GM12878 (cell line): Measurements from ENCODE around the gene MRPL38. TPM values are rescaled to one million over a fixed set of nuclear protein-coding genes. Genes with fewer than 3 reads are reported as not detected.

ENCODE experiments used
- ATAC-seq: fragments of 200-7000 bp; cut with Tn5 transposase; 3 replicates; pipeline ENCODE4 v1.9.1; 2020; ENCODE audit warnings: mild to moderate bottlenecking, moderate library complexity
- BruUV-seq: library from RNA; stranded (reverse); fragments of 400-500 nt; replicated peaks from 2 replicates; lab custom pipeline; 2021; lab: Mats Ljungman, UMichigan
- CTCF ChIA-PET: fragments of 300-600 bp; sonication (Branson Sonifier 250); formaldehyde crosslinking; extraction: SDS; loops from one replicate; lab custom pipeline; 2021; ENCODE audit warnings: inconsistent platforms; lab: Yijun Ruan, JAX
- POLR2A ChIA-PET: fragments of 350-600 bp; formaldehyde crosslinking; extraction: SDS; loops from one replicate; lab custom pipeline; 2021; ENCODE audit warnings: inconsistent platforms; lab: Charles Lee
- RAD21 ChIA-PET: fragments of 300-600 bp; sonication (Branson Sonifier 250); formaldehyde crosslinking; loops from one replicate; lab custom pipeline; 2023; ENCODE audit warnings: antibody characterized with exemption; ENCODE audit not compliant: unreplicated experiment; lab: Charles Lee
- SMC1A ChIA-PET: fragments of 300-600 bp; sonication (Branson Sonifier 250); formaldehyde crosslinking; loops from one replicate; lab custom pipeline; 2023; ENCODE audit not compliant: unreplicated experiment, uncharacterized antibody; lab: Charles Lee
- DNase-seq: peaks from one replicate; pipeline ENCODE4 v3.0.0-alpha.2; 2011; ENCODE audit warnings: low read depth, low spot score
- FAIRE-seq: peaks from 3 replicates; lab custom pipeline; 2011; peaks lifted over from hg19 to GRCh38; lab: Jason Lieb, UNC
- H2AFZ ChIP-seq: 2 replicates; pipeline ENCODE4 v1.6.0; 2011; ENCODE audit warnings: low read depth, low read length, control low read depth; ENCODE audit not compliant: control insufficient read depth
- H3K27ac ChIP-seq: 2 replicates; pipeline ENCODE4 v1.5.1; 2011; ENCODE audit warnings: control low read depth; ENCODE audit not compliant: control insufficient read depth, insufficient read depth
- H3K27me3 ChIP-seq, 2 experiments: replicated peaks in 1 of 2; 2 replicates each; pipeline versions ENCODE4 v1.6.0 to v1.6.1; 2011; ENCODE audit warnings: low read length in 1 of 2; ENCODE audit not compliant: control insufficient read depth in 2 of 2, insufficient read depth in 2 of 2
- H3K36me3 ChIP-seq, 2 experiments: 2 replicates each; pipeline ENCODE4 v1.5.1; 2011; ENCODE audit warnings: low read length in 1 of 2; ENCODE audit not compliant: control insufficient read depth in 2 of 2, insufficient read depth in 2 of 2
- H3K4me1 ChIP-seq: 2 replicates; pipeline ENCODE4 v1.6.1; 2011; ENCODE audit warnings: mild to moderate bottlenecking, low read length, moderate library complexity, mixed read lengths; ENCODE audit not compliant: control insufficient read depth, insufficient read depth
- H3K4me2 ChIP-seq: 2 replicates; pipeline ENCODE4 v1.6.0; 2011; ENCODE audit warnings: control low read depth; ENCODE audit not compliant: control insufficient read depth, insufficient read depth
- H3K4me3 ChIP-seq: fragments of 200-600 bp; sonication (generic); 2 replicates; pipeline ENCODE4 v1.5.1; 2016
- H3K79me2 ChIP-seq: 2 replicates; pipeline ENCODE4 v1.6.0; 2011; ENCODE audit warnings: low read length; ENCODE audit not compliant: control insufficient read depth, insufficient read depth
- H3K9ac ChIP-seq: 2 replicates; pipeline ENCODE4 v1.8.0; 2011; ENCODE audit warnings: low read length, control low read depth, mixed read lengths; ENCODE audit not compliant: control insufficient read depth, insufficient read depth
- H3K9me3 ChIP-seq: replicated peaks from 3 replicates; pipeline ENCODE4 v1.5.1; 2011; ENCODE audit warnings: mild to moderate bottlenecking, low read length; ENCODE audit not compliant: control insufficient read depth, insufficient read depth
- H4K20me1 ChIP-seq: 2 replicates; pipeline ENCODE4 v1.6.0; 2011; ENCODE audit not compliant: control insufficient read depth, insufficient read depth
- BACH1 ChIP-seq: fragments of 450-650 bp; IDR thresholded peaks from 2 replicates; pipeline ENCODE4 v1.6.1; 2017; ENCODE audit warnings: mild to moderate bottlenecking, borderline replicate concordance
- BHLHE40 ChIP-seq, 2 experiments: fragments of 450-650 bp in 1 of 2; IDR thresholded peaks; 2 replicates each; pipeline ENCODE4 v1.6.1; 2011 to 2017; ENCODE audit warnings: low read depth in 2 of 2, borderline replicate concordance in 1 of 2, improper control_type of control experiment in 1 of 2, low read length in 1 of 2, mild to moderate bottlenecking in 1 of 2
- JUND ChIP-seq: IDR thresholded peaks from 2 replicates; pipeline ENCODE4 v1.6.1; 2012; ENCODE audit warnings: low read depth, mild to moderate bottlenecking, low read length, improper control_type of control experiment, moderate library complexity
- LARP7 ChIP-seq: fragments of 450-650 bp; IDR thresholded peaks from 2 replicates; pipeline ENCODE4 v1.6.1; 2017; ENCODE audit warnings: mild to moderate bottlenecking
- RB1 ChIP-seq: fragments of 450-650 bp; formaldehyde crosslinking; IDR thresholded peaks from 2 replicates; pipeline ENCODE4 v1.6.1; 2017; ENCODE audit warnings: mild to moderate bottlenecking, borderline replicate concordance
- RUNX3 ChIP-seq: IDR thresholded peaks from 2 replicates; pipeline ENCODE4 v1.6.1; 2012; ENCODE audit warnings: low read length, inconsistent platforms
- WGBS: methylation state at CpG from one replicate; pipeline ENCODE4 v1.1.6; 2016; ENCODE audit warnings: low lambda C conversion rate; ENCODE audit not compliant: insufficient replicate concordance, insufficient coverage; ENCODE audit errors: missing lambda C conversion rate; 5-methylcytosine and 5-hydroxymethylcytosine counted together
- in situ Hi-C: fragments of 300-500 bp; cut with MboI; formaldehyde crosslinking; loops from 9 replicates; pipeline ENCODE4 v1.14.3; 2018; ENCODE audit warnings: mixed read lengths
- intact Hi-C: fragments of 100-400 bp; cut with micrococcal nuclease; formaldehyde crosslinking; loops from one replicate; pipeline ENCODE4 v1.14.2; 2022; ENCODE audit not compliant: unreplicated experiment
- polyA plus RNA-seq, 11 experiments: library from polyadenylated mRNA; depleted of rRNA in 4 of 11; unstranded in 6 of 11; stranded (reverse) in 5 of 11; fragments of >200 nt; fragmentation: Nextera tagmentation in 4 of 11; fragmentation: Illumina TruSeq in 1 of 11; extraction: Ambion mirVana in 4 of 11; extraction: Trizol in 1 of 11; gene quantifications; 1 replicate in 1 of 11; 2 replicates in 10 of 11; pipeline versions ENCODE4 v1.2.1 to v1.2.3, GENCODE V29; 2011 to 2016; ENCODE audit warnings: inconsistent platforms in 2 of 11, missing spikeins in 2 of 11, low read depth in 1 of 11
- total RNA-seq, 4 experiments: library from RNA; depleted of rRNA in 3 of 4; stranded (reverse); fragments of >200 nt in 3 of 4; fragmentation: Illumina TruSeq in 1 of 4; extraction: Trizol in 1 of 4; gene quantifications; 2 replicates each; pipeline versions ENCODE4 v1.2.1 to v1.2.3, GENCODE V29; 2013 to 2021
- TF ChIP-seq, protein P1 (sequence below): fragments of 450-650 bp; IDR thresholded peaks from 2 replicates; pipeline ENCODE4 v1.6.1; 2017; ENCODE audit warnings: antibody characterized with exemption, mild to moderate bottlenecking, moderate library complexity
- TF ChIP-seq, protein P2 (sequence below): fragments of 450-650 bp; IDR thresholded peaks from 2 replicates; pipeline ENCODE4 v1.6.1; 2016; ENCODE audit warnings: mild to moderate bottlenecking
- TF ChIP-seq, protein P3 (sequence below): fragments of 450-650 bp; IDR thresholded peaks from 2 replicates; pipeline ENCODE4 v1.6.1; 2017; ENCODE audit warnings: mild to moderate bottlenecking, moderate library complexity
- TF ChIP-seq, protein P4 (sequence below): fragments of 450-650 bp; IDR thresholded peaks from 2 replicates; pipeline ENCODE4 v1.6.1; 2017; ENCODE audit warnings: mild to moderate bottlenecking, moderate library complexity

MRPL38 gene
- total and polyA plus RNA-seq, 10 of the 15 experiments (the other 5 are each of a cell fraction or from before 2014, with no cell fraction given) = 6.6 to 205 (median 53.1) TPM

DNA sequence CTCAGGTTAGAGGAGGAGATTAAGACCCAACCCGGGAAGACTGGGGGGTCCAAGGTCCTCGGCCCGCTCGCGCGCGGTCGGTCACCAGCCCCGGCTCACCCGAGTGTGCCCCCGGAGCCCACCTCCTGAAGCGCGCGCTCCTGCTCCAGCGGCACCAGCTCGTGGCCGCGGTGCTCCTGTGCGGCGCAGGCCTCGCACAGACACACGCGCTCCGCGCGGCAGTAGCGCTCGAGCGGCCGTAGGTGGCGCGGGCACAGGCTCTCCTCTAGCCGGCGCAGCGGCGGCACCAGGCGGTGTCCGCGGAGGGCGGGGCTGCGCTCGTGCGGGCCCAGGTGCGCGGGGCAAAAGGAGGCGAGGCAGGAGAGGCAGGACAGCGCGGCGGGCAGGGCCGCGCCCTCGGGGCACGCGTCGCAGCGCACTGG, 26.9 kb downstream of the MRPL38 start:
- RAD21 ChIA-PET = interaction anchor here (1.6 to 2.4 kb wide), 4 partner anchors 19 to 124 kb away, joined by 4 to 16 read pairs (median 8); partner anchors contain the start of gene WBP2
- Histone ChIP-seq H3K9ac (peak overlapping the region; percentile 24; the same call in 1 of the 2 replicates), H4K20me1 (no peaks in the 10 kb centered on the region), H3K36me3 (no peaks in the 10 kb centered on the region), H2AFZ (peak overlapping the region; percentile 59), H3K79me2 (no peaks in the 10 kb centered on the region), H3K9me3 (no peaks in the 10 kb centered on the region), H3K27ac (no peak overlapping the region), H3K4me3 (peak overlapping the region; percentile 29; the same call in 1 of the 2 replicates), H3K27me3 (peaks cover 2% of the 10 kb centered on the region in 2 experiments), H3K4me1 (peaks cover 25% of the 10 kb centered on the region), H3K4me2 (peak overlapping the region; percentile 92)
- no peak for DNase-seq
- SMC1A ChIA-PET = interaction anchor here (1.3 to 1.6 kb wide), 2 partner anchors 113 to 125 kb away, joined by 3 read pairs; partner anchors contain the start of gene GALK1
- CTCF ChIA-PET = interaction anchor here (0.6 to 7.9 kb wide), 13 partner anchors 13 to 603 kb away, joined by 3 to 81 read pairs (median 5); partner anchors contain the start of genes GALK1, TRIM65 and WBP2
- POLR2A ChIA-PET = interaction anchor here (0.8 to 3.7 kb wide), 6 partner anchors 18 to 113 kb away, joined by 3 to 27 read pairs (median 4); partner anchors contain the start of genes GALK1 and TRIM65
- WGBS = 1% methylated on average over 55 of the region's 56 CpGs
- peak; percentile 83 for ATAC-seq
- no TSS peak for BruUV-seq
- intact Hi-C loops (loop anchor here (2.0 kb wide), 1 partner anchor 19 kb away; the partner anchor contains the start of gene TRIM65), in situ Hi-C loops (no loop called here)
- no peak for FAIRE-seq
- TF ChIP-seq LARP7 (peak; percentile 88), BACH1 (peak; percentile 38; the same call in 1 of the 2 replicates), BHLHE40 (IDR thresholded peaks at IDR 0.05; ENCODE audit: borderline replicate concordance in 1 of 2, low read depth in 2 of 2, low read length in 1 of 2) (peak; percentile 38 to 86; a peak in 2 of 4 replicates), RB1 (peak; percentile 53; the same call in 1 of the 2 replicates), JUND (no peak), RUNX3 (no peak)
- TF ChIP-seq, protein P1, sequence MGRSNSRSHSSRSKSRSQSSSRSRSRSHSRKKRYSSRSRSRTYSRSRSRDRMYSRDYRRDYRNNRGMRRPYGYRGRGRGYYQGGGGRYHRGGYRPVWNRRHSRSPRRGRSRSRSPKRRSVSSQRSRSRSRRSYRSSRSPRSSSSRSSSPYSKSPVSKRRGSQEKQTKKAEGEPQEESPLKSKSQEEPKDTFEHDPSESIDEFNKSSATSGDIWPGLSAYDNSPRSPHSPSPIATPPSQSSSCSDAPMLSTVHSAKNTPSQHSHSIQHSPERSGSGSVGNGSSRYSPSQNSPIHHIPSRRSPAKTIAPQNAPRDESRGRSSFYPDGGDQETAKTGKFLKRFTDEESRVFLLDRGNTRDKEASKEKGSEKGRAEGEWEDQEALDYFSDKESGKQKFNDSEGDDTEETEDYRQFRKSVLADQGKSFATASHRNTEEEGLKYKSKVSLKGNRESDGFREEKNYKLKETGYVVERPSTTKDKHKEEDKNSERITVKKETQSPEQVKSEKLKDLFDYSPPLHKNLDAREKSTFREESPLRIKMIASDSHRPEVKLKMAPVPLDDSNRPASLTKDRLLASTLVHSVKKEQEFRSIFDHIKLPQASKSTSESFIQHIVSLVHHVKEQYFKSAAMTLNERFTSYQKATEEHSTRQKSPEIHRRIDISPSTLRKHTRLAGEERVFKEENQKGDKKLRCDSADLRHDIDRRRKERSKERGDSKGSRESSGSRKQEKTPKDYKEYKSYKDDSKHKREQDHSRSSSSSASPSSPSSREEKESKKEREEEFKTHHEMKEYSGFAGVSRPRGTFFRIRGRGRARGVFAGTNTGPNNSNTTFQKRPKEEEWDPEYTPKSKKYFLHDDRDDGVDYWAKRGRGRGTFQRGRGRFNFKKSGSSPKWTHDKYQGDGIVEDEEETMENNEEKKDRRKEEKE = no peak
- TF ChIP-seq, protein P2, sequence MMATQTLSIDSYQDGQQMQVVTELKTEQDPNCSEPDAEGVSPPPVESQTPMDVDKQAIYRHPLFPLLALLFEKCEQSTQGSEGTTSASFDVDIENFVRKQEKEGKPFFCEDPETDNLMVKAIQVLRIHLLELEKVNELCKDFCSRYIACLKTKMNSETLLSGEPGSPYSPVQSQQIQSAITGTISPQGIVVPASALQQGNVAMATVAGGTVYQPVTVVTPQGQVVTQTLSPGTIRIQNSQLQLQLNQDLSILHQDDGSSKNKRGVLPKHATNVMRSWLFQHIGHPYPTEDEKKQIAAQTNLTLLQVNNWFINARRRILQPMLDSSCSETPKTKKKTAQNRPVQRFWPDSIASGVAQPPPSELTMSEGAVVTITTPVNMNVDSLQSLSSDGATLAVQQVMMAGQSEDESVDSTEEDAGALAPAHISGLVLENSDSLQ = no peak
- TF ChIP-seq, protein P3, sequence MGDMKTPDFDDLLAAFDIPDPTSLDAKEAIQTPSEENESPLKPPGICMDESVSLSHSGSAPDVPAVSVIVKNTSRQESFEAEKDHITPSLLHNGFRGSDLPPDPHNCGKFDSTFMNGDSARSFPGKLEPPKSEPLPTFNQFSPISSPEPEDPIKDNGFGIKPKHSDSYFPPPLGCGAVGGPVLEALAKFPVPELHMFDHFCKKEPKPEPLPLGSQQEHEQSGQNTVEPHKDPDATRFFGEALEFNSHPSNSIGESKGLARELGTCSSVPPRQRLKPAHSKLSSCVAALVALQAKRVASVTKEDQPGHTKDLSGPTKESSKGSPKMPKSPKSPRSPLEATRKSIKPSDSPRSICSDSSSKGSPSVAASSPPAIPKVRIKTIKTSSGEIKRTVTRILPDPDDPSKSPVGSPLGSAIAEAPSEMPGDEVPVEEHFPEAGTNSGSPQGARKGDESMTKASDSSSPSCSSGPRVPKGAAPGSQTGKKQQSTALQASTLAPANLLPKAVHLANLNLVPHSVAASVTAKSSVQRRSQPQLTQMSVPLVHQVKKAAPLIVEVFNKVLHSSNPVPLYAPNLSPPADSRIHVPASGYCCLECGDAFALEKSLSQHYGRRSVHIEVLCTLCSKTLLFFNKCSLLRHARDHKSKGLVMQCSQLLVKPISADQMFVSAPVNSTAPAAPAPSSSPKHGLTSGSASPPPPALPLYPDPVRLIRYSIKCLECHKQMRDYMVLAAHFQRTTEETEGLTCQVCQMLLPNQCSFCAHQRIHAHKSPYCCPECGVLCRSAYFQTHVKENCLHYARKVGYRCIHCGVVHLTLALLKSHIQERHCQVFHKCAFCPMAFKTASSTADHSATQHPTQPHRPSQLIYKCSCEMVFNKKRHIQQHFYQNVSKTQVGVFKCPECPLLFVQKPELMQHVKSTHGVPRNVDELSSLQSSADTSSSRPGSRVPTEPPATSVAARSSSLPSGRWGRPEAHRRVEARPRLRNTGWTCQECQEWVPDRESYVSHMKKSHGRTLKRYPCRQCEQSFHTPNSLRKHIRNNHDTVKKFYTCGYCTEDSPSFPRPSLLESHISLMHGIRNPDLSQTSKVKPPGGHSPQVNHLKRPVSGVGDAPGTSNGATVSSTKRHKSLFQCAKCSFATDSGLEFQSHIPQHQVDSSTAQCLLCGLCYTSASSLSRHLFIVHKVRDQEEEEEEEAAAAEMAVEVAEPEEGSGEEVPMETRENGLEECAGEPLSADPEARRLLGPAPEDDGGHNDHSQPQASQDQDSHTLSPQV = 0 out of 2 replicates have a peak, but pooled peaks have one; percentile 49
- TF ChIP-seq, protein P4, sequence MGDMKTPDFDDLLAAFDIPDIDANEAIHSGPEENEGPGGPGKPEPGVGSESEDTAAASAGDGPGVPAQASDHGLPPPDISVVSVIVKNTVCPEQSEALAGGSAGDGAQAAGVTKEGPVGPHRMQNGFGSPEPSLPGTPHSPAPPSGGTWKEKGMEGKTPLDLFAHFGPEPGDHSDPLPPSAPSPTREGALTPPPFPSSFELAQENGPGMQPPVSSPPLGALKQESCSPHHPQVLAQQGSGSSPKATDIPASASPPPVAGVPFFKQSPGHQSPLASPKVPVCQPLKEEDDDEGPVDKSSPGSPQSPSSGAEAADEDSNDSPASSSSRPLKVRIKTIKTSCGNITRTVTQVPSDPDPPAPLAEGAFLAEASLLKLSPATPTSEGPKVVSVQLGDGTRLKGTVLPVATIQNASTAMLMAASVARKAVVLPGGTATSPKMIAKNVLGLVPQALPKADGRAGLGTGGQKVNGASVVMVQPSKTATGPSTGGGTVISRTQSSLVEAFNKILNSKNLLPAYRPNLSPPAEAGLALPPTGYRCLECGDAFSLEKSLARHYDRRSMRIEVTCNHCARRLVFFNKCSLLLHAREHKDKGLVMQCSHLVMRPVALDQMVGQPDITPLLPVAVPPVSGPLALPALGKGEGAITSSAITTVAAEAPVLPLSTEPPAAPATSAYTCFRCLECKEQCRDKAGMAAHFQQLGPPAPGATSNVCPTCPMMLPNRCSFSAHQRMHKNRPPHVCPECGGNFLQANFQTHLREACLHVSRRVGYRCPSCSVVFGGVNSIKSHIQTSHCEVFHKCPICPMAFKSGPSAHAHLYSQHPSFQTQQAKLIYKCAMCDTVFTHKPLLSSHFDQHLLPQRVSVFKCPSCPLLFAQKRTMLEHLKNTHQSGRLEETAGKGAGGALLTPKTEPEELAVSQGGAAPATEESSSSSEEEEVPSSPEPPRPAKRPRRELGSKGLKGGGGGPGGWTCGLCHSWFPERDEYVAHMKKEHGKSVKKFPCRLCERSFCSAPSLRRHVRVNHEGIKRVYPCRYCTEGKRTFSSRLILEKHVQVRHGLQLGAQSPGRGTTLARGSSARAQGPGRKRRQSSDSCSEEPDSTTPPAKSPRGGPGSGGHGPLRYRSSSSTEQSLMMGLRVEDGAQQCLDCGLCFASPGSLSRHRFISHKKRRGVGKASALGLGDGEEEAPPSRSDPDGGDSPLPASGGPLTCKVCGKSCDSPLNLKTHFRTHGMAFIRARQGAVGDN = peak; percentile 72; the same call in 1 of the 2 replicates
